Stimulated activated CD8-positive, alpha-beta memory T cell treated with anti-CD3 and anti-CD28 coated beads, Interleukin-12 subunit alpha, Interleukin-12 subunit beta, amount 100 ng/mL, for 4 hours (primary cell): Measurements from ENCODE around the gene CDC42BPB.
"Not testable (repeated sequence)": the region's sequence is repeated elsewhere in the genome, so short reads cannot be mapped to it uniquely, and the experiment has no call there.

ENCODE experiments used
- DNase-seq: peaks from one replicate; pipeline ENCODE4 v3.0.0-alpha.2; 2020; ENCODE audit warnings: low read depth

The CDC42BPB gene

DNA sequence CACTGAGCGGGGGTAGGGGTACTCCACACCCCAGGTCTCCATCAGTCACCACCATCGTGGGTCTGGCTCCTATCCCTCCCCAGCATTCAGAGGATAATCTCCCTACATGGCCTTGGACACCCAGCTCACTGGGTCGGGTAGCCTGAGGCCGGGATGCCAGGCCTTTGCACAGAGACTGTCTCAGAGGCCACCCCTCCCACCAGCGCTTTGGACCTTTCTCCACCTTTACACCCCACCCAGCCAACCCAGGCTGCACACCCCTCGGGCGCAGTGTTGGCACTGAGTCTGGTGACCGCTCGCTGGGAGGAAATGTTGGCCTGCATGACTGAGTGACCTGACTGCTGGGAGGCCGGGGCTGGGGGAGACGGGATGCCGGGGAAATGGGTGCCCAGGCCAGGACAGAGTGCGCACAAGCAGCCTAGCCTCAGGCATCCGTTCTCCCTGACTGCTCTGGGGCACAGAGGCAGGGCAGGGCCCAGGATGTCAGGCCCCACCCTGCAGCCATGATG, 16.1 kb upstream of the CDC42BPB start:
- DNase-seq = no peak

DNA sequence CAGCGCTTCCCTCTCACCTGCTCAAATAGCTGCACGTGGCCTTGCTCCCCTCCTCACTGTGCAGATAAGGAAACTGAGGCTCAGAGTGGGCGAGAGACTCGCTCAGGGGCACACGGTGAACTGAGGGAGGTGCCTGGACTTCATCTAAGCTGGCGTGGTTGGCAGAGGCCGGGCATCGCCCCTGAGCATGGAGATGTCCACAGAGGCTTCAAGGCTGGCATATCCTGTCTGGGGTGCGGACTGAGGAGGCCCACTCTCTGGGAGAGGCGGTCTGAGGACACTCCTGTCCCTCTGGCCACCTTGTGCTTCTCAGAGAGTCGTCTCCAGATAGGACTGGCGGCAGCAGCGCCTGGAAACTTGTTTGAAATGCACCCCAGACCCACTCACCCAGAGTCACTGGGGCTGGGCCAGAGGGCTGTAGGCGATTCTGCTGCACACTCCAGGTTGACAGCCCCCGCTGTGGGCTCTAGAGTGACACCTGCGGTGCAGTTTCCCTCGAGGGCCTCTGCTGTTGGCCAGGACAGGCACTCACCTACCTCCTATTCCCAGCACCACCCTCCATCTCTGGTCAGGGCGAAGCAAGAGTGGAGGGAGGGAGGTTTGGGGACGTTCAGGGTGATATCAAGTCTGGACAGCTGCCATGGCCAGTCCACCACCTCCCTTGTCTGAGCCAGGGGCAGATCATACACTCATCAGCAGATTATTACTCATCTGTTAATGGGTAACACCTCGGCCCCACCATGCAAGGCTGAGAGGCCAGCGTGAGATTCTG, 15.4 kb upstream of the CDC42BPB start:
- no peak for DNase-seq

DNA sequence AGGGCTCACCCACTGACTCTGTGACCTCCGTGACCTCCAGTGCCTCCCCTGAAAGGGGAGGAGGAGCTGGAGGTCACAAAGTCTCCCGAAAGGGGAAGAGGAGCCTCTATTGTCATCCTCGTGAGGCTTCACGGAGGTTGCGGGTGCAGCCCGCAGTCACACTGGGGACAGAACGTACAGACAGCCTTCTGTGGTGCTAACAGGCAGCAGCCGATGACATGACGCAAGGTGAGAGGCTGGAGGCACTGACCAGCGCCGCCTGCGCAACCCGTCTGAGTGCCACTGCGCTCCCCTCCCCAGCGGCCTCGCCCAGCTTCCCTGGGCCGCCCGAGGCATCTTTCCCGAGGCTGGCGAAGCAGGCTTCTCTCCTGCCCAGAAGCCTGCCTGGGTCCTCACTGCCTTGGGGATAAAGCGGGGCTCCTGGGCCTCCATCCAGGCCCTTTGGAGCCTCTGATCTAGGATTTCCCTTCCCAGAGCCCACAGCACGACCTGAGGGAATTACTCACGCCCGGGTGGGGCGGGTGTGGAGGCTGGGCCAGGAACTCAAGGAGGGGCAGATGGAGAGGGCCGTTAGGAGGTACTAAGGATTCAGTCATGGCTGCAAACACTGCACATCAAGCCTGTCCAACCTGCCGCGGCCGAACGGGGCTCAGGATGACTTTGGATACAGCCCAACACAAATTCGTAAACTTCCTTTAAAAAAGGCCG, 14.3 kb upstream of the CDC42BPB start:
- DNase-seq = no peak

DNA sequence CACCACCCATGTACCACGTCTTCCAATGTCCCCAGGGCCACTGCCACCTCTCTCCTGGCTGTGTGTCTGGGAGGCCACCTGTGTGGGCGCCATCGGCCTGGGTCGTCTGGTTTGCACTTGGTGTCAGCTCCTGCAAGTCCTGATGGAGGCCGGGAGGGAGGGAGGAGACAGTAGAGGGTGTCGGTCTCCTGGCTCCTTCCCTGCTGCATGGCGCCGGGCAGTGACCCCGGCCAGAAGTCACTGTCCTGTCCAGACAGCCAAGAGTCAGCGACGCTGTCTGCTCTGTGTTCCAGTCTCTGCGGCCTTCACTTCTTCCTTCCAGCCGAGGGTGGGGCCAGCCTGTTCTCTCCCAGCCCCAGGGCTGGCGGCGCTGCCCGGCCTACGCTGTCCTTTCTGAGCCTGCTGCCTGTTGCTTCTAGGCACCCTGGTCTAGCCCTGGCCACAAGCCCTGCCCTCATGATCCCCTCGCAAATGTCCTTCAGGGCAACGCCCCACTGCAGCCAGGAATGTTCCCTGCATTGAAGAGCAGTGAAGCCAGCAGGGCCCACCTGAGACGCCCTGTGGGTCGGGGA, 13.7 kb upstream of the CDC42BPB start:
- no peak for DNase-seq

DNA sequence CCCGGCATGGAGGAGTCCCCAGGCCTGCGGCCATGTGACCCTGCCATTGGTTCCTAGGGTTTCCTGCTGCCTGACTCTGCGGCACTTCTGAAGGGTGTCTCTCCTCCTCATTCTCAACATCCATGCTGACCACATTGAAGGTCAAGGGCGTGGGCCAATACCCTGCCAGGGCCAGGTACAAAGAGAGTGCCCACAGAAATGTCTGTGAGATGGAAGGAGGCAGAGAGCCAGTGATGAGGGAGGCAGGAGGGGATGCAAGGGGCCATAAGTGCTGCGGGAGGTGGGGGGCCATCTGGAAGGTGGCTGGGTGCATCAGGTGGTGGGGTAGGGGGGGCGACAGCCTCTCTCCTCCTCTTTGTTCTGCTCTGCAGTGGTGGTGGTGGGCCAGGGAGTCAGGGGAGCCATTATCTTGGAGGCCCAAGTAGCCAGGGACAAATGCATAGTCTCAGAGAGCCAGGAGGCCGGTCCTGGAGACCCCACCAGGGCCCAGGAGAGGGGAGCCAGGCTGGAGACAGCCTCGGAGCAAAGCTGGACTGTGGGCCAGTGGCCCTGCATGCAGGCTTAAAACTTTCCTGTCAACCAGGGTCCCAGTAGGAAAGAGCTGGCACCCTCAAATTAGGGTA, 13.0 kb upstream of the CDC42BPB start:
- no peak for DNase-seq

DNA sequence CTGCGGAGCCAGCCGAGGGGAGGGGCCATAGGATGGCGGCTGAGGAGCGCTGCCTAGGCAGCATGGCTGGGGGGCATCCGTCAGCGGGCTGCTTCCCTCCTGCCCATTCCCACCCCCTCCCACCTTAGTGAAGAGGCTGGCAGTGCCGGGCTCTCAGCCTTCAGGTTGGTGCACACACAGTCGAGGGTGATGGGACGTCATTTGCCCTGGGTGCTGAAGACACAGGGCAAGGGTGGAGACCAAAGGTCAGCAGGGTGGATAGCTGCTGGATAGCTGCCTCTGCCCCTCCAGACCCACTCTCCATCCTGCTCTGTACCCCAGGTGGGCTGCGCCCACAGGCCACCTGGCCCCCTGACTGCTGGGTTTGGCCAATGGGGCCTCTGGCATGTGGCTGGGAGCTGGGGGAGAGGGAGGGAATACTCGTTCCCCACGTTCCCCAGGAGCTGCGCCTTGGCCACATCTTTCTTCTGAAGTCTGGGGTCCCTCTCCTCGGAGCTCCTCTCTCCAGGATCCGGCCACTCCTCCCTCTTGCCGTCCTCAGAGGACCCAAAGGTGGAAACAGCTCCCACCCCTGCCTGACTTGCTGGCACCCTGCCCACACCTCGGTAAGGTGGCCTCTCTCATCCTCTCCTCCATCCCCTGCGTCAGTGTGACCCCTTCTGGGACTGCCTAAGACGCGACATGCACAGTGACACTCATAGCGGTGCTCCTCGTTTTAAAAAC, 11.2 kb upstream of the CDC42BPB start:
- DNase-seq = no peak

DNA sequence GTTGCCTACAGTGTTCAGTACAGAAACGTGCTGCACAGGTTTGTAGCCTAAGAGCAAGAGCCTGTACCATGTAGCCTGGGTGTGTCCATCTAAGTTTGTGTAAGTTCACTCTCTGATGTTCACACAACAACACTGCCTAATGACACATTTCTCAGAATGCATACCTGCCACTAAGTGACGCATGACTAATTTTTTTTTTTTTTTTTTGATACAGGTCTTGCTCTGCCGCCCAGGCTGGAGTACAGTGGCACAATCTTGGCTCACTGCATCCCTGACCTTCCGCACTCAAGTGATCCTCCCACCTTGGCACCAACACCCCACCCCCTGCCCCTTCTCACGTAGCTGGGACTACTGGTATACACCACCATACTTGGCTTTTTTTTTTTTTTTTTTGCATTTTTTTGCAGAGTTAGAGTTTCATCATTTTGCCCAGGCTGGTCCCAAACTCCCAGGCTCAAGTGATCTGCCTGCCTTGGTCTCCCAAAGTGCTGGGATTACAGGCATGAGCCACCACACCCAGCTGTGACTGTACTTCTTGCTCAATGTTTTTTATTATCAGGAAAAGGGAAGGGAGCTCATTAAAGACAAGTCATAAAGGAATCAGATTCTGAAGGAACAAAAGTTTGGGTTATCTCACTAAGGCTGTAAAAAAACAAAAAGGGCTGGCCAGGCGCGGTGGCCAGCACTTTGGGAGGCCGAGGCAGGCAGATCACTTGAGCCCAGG, 10.0 kb upstream of the CDC42BPB start:
- no peak for DNase-seq

DNA sequence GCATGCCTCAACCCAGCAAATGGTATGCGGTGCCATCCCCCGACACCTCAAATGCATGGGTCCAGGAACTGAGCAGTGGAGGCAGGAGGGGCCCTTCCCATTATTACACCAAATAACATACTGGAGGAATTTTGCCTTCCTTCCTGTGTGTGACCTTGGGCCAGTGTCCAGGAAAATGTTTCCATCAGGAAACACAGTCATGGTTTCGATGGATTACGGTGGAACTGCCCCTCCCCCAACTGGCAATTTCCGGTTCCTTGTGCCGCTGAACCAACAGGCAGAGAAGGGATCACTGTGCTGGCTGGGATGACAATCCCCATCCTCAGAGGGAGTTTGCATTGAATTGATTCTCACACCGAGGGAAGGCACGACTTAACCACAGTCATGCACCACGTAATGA, 9.1 kb upstream of the CDC42BPB start:
- no peak for DNase-seq

DNA sequence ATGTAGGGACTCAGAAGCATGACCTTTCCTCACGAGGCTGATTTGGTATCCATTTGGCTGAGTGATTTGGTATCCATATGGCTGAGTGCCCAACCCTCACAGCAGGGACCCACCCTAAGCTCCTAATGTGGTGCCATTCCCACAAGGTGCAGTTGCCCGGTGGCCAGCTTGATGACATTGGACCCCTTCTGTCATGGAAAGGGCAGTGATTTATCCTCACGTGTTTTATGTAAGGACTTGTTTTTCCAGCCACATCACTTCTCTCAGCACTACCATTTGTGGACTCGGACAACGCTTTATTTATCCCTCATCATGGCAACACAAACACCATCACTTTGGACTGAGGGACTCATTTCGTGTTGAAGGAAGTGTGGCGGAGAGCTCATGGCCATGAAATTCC, 8.5 kb upstream of the CDC42BPB start:
- DNase-seq = no peak

DNA sequence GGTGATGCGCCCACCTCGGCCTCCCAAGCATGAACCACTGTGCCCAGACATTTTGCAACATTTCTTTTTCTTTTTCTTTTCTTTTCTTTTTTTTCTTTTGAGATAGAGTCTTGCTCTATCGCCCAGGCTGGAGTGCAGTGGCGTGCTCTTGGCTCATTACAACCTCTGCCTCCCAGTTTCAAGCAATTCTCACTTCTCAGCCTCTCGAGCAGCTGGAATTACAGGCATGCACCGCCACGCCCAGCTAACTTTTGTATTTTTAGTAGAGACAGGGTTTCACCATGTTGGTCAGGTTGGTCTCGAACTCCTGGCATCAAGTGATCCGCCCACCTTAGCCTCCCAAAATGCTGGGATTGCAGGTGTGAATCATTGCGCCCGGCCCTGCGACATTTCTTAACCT, 7.6 kb upstream of the CDC42BPB start:
- DNase-seq = no peak

DNA sequence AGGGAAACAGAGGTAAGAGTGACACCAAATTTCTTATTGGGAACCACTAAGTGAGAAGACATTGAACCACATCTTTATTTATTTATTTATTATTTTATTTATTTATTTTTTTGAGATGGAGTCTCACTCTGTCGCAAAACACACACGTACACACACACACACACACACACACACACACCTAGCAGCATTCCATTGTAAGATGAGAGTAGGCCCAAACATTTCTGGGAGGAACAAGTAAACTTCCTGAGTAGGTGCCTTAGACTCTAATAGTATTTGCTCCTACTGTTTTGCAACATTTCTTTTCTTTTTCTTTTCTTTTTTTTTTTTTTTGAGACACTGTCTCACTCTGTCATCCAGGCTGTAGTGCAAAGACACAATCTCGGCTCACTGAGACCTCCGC, 7.1 kb upstream of the CDC42BPB start:
- DNase-seq = no peak

DNA sequence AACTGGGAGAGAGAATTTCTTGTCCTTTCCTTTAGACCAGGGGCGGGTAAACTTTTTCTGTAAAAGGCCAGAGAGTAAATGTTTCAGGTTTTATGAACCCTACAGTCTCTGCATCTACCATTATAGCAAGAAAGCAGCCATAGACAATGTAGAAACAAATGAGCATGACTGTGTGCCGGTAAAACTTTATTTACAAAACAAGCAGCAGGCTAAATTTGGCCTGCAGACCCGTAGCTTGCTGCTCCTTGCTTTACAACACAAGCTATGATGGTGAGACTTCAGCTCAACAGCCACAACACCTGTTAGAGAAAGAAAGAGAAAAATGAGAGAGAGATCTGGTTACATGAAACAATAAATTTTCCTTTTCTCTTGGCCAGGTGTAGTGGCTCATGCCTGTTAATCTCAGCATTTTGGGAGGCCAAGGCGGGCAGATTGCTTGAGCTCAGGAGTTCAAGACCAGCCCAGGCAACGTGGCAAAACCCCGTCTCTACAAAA, 4.2 kb upstream of the CDC42BPB start:
- no peak for DNase-seq

DNA sequence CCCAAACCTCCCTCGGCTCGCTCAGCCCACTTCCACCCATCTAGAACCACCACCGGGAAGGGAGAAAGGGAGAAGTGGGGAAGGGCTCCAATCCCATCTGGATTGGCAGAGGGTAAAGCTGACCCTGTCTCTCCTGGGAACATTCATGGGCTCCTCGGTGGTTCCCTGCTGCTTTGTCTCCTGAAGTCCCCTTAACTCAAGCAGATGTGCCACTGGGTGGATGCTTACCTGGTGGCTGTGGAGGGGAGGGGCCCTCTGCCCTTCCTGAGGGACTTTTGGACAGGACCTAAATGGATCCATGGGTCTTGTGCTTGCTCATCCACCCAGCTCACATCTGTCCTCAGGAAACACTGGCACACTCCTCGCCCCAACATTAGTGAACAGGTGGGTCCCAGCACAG, 2.2 kb upstream of the CDC42BPB start:
- no peak for DNase-seq

DNA sequence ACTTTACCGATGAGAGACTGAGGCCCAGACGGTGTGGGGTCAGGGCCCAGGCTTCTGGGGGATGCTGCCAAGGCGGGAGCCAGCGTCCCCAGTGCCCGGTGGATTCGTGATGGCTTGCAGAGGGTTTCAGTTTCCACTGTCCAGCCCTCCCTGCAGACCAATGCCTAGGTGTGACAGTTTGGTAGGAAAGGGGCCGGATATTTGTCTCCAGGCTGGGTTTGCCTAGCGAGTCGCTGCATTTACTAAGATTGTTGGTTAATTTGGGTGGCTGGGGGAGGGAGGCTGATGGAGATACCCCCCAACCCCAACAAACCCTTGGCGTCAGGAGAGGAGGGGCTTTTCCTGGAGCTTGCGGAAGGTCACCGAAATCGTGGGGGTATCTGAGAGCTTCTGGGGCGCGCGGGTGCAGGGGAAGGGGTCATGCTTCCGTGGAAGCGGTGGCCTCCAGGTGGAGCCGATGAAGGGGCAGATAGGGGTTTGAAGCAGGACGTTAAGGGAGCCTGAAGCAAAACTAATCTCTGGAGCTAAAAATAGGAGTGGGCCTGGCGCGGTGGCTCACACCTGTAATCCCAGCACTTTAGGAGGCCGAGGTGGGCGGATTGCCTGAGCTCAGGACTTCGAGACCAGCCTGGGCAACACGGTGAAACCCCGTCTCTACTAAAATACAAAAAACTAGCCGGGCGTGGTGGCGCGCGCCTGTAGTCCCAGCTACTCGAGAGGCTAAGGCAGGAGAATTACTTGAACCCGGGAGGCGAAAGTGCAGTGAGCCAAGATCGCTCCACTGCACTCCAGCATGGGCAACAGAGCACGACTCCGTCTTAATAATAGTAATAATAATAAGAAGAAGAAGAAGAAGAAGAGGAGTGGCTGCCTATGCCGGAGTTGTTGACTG, 1.1 kb upstream of the CDC42BPB start:
- DNase-seq = no peak

DNA sequence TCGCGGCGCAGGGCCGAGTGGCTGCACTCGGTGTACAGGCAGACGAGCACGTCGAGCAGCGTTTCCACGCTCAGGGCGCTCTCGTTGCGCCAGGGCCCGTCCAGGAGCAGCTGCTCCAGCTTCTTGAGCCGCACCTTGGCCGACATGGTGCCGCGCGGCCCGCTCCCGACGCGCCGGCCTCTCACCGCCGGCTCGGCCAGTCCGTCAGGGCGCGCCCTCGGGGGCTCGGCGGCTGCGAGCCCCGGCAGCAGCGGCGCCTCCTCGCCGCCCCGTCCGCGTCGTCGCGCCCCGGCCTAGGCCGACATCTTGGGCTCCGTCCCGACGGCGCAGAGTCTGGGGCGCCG, 349 bp downstream of the CDC42BPB start:
- DNase-seq = no peak

DNA sequence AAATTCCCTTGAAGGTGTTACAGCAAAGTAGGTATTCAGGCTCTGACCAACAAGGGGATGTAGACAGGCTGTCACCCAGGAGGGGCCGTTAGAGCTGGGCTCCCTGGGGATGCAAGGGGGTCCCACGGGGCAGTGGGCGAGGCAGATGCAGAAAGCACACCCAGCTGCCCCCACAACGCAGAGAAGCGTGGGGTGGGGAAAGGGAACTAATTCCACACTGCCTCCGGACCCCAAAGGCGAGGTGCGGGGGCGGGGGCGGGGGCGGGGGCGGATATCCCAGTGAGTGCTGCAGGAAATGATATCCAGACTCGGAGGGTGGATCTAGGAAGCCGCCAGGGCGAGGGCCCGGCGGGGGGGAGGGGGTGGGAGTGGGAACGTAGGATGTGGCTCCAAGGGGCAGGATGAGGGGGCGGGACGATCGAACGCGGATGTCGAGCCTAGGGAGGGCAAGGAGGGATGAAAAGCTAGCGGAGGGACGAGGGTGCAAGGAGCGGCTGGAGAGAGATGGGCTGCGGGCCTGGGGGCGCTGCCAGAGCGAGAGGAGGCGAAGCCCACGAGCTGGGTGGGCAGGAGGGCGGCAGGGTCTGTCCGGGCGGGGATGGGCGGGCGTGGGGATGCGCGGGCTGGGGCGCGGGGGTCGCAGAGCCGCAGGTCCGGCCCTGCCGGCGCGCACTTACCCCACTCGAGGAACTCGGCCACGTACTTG, 874 bp downstream of the CDC42BPB start:
- DNase-seq = no peak

DNA sequence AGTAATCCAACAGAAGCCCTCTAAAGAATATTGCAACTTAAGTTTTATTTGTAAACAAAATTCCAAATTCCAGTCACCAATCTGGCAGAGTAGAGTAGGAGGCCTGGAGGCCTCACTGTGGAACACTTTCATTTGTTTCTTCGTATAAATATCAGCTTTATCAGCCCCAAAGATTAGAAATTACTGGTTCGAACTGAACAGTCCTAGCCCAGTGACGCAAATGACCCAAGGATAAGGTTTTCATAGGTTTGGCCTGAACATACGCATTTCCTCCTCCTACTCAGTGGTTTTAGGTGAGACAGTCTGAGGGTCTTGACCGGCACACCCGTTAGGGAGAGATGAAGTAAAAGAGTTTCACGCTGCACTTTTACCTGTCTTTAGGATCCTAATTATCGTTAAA, 1.7 kb downstream of the CDC42BPB start:
- no peak for DNase-seq

DNA sequence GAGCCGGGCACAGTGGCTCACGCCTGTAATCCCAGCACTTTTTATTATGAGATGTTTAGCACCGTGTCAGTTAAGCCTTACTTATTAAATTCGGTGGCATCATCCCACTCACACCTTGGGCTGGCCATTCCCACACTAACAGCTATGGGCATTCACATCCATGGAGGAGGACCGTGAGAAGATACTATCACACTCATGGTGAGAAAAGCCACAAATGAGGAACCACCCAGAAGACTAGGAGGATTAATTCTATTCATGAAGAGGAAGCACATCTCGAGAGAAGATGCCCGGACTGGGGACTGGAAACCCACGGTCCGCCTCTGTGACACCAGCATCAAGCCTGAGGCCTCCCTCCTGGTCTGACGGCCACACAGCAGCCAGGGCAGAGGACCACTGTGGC, 4.9 kb downstream of the CDC42BPB start:
- DNase-seq = no peak

DNA sequence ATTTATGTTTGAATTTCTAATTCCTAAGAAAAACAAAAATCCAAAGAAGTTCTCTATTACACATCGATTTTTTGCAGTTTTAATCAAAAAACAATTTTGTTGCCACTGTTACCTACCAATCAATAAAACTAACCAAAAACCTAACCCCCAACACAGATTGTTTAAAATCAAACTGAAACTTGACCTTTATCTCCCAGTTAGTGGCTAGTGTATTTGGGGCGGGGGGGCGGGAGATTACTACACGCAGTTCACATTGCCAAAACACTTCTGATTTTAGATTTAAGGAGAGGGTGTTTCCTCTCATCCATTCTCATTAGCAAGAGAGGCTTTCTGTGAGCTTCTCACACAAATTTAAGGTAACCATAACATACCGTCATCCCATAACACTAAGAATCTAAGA, 6.4 kb downstream of the CDC42BPB start:
- no peak for DNase-seq

DNA sequence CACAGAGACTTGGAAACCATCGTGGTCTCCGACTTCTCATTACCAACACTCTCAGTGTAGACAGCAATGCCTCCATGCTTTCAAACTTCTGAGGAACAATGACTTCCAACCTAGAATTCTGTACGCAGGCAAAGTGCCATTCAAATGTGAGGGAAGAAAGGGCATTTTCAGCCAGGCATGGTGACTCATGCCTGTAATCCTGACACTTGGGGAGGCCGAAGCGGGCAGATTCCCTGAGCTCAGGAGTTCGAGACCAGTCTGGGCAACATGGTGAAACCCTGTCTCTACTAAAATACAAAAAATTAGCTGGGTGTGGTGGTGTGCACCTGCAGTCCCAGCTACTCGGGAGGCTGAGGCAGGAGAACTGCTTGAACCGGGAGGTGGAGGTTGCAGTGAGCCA, 9.9 kb downstream of the CDC42BPB start:
- not testable (repeated sequence) for DNase-seq
